SHP77 treated with DMSO at 0.1 percent for 48 hours (cell line): Measurements from ENCODE around the gene CARMIL1.

Experiments used
- DNase-seq: peaks from one replicate; lab custom pipeline; 2025; lab: John Stamatoyannopoulos, UW

CARMIL1 gene

GRCh38 chr6:25512560-25512959 is 233.4 kb downstream of the CARMIL1 start:
- DNase-seq = no peak

GRCh38 chr6:25519856-25520255 is 240.7 kb downstream of the CARMIL1 start:
- no peak for DNase-seq

GRCh38 chr6:25524542-25524941 is 245.4 kb downstream of the CARMIL1 start:
- DNase-seq = no peak

GRCh38 chr6:25525078-25525477 is 245.9 kb downstream of the CARMIL1 start:
- no peak for DNase-seq

GRCh38 chr6:25534942-25535631 is 255.9 kb downstream of the CARMIL1 start:
- no peak for DNase-seq

GRCh38 chr6:25535632-25536225 is 256.6 kb downstream of the CARMIL1 start:
- DNase-seq = no peak

- DNase-seq = no peak
Measured at GRCh38 chr6:25536781-25537180, 257.6 kb downstream of the CARMIL1 start.

- DNase-seq = no peak
Measured at GRCh38 chr6:25537349-25538018, 258.3 kb downstream of the CARMIL1 start.

GRCh38 chr6:25541228-25541627 is 262.1 kb downstream of the CARMIL1 start:
- no peak for DNase-seq

- DNase-seq = no peak
Measured at GRCh38 chr6:25542984-25543910, 264.1 kb downstream of the CARMIL1 start.

- DNase-seq = no peak
Measured at GRCh38 chr6:25544833-25545232, 265.7 kb downstream of the CARMIL1 start.

- DNase-seq = no peak
Measured at GRCh38 chr6:25547797-25548196, 268.6 kb downstream of the CARMIL1 start.

- no peak for DNase-seq
Measured at GRCh38 chr6:25548451-25548850, 269.3 kb downstream of the CARMIL1 start.

GRCh38 chr6:25550631-25551030 is 271.5 kb downstream of the CARMIL1 start:
- DNase-seq = no peak

- DNase-seq = no peak
Measured at GRCh38 chr6:25553502-25553901, 274.3 kb downstream of the CARMIL1 start.

- no peak for DNase-seq
Measured at GRCh38 chr6:25555188-25555587, 276.0 kb downstream of the CARMIL1 start.

- DNase-seq = peak; percentile 29
Measured at GRCh38 chr6:25556516-25556915, 277.3 kb downstream of the CARMIL1 start.

- no peak for DNase-seq
Measured at GRCh38 chr6:25558155-25558817, 279.1 kb downstream of the CARMIL1 start.

GRCh38 chr6:25560865-25561264 is 281.7 kb downstream of the CARMIL1 start:
- DNase-seq = no peak

GRCh38 chr6:25564943-25565342 is 285.8 kb downstream of the CARMIL1 start:
- DNase-seq = no peak

GRCh38 chr6:25570578-25570977 is 291.4 kb downstream of the CARMIL1 start:
- no peak for DNase-seq

GRCh38 chr6:25576919-25577318 is 297.7 kb downstream of the CARMIL1 start:
- DNase-seq = no peak
